A673 (cell line): Measurements from ENCODE around the gene ISY1. TPM values are rescaled to one million over a fixed set of nuclear protein-coding genes. Genes with fewer than 3 reads are reported as not detected.
"Not testable (repeated sequence)": the region's sequence is repeated elsewhere in the genome, so short reads cannot be mapped to it uniquely, and the experiment has no call there.

Experiments
- BruUV-seq: library from RNA; stranded (reverse); fragments of 400-500 nt; replicated peaks from 2 replicates; lab custom pipeline; 2021; lab: Mats Ljungman, UMichigan
- CTCF ChIA-PET: fragments of 300-600 bp; sonication (Branson Sonifier 250); formaldehyde crosslinking; loops from one replicate; lab custom pipeline; 2022; ENCODE audit warnings: antibody characterized with exemption; lab: Charles Lee
- POLR2A ChIA-PET: fragments of 300-600 bp; sonication (Branson Sonifier 250); formaldehyde crosslinking; loops from one replicate; lab custom pipeline; 2022; ENCODE audit warnings: antibody characterized with exemption; ENCODE audit not compliant: low non-redundant PET; lab: Charles Lee
- DNase-seq: peaks from one replicate; pipeline ENCODE4 v3.0.0-alpha.2; 2015; ENCODE audit warnings: low spot score
- H3K27ac ChIP-seq: fragments of 200-600 bp; sonication (generic); 2 replicates; pipeline ENCODE4 v1.5.1; 2016; ENCODE audit warnings: mixed run types, low read depth, mild to moderate bottlenecking, mixed read lengths, antibody characterized with exemption, low read length; ENCODE audit not compliant: poor library complexity, severe bottlenecking
- H3K27me3 ChIP-seq: fragments of 200-600 bp; sonication (generic); replicated peaks from 2 replicates; pipeline ENCODE4 v1.6.1; 2017; ENCODE audit warnings: mixed run types, low read depth, mild to moderate bottlenecking, mixed read lengths, antibody characterized with exemption, low read length; ENCODE audit not compliant: insufficient read depth, poor library complexity
- H3K36me3 ChIP-seq: fragments of 200-600 bp; sonication (generic); 2 replicates; pipeline ENCODE4 v1.6.1; 2016; ENCODE audit warnings: mixed run types, mild to moderate bottlenecking, mixed read lengths, antibody characterized with exemption, low read length; ENCODE audit not compliant: insufficient read depth, poor library complexity, severe bottlenecking
- H3K4me1 ChIP-seq: fragments of 200-600 bp; sonication (generic); 2 replicates; pipeline ENCODE4 v1.6.1; 2017; ENCODE audit warnings: mixed run types, mild to moderate bottlenecking, mixed read lengths, antibody characterized with exemption, low read length; ENCODE audit not compliant: insufficient read depth, poor library complexity, severe bottlenecking
- H3K4me3 ChIP-seq: fragments of 200-600 bp; sonication (generic); 2 replicates; pipeline ENCODE4 v1.5.1; 2016; ENCODE audit warnings: low read depth, mixed run types, mild to moderate bottlenecking, mixed read lengths, low read length; ENCODE audit not compliant: poor library complexity, severe bottlenecking
- H3K9me3 ChIP-seq: fragments of 200-600 bp; sonication (generic); 2 replicates; pipeline ENCODE4 v1.6.1; 2016; ENCODE audit warnings: mixed run types, low read depth, mild to moderate bottlenecking, mixed read lengths, antibody characterized with exemption, low read length; ENCODE audit not compliant: poor library complexity, severe bottlenecking
- EZH2 ChIP-seq: fragments of 200-600 bp; sonication (generic); IDR thresholded peaks from 2 replicates; pipeline ENCODE4 v1.6.1; 2017; ENCODE audit warnings: borderline replicate concordance, low read depth, mild to moderate bottlenecking, mixed read lengths, antibody characterized with exemption, low read length; ENCODE audit not compliant: poor library complexity, severe bottlenecking
- intact Hi-C: fragments of 100-400 bp; cut with micrococcal nuclease; formaldehyde crosslinking; loops from one replicate; pipeline ENCODE4 v1.10.0; 2022; ENCODE audit not compliant: unreplicated experiment
- total RNA-seq: library from RNA; stranded (reverse); gene quantifications from 2 replicates; pipeline ENCODE4 v1.2.3, GENCODE V29; 2021
- TF ChIP-seq, protein P1 (sequence below): fragments of 300-800, 200-600 bp; sonication (generic); conservative IDR thresholded peaks from 2 replicates; pipeline ENCODE4 v1.5.1; 2017; ENCODE audit warnings: low read depth, mild to moderate bottlenecking, antibody characterized with exemption, low read length, moderate library complexity, mixed read lengths

The ISY1 gene
- total RNA-seq, 1 experiment from 2014 or later = 46.2 TPM

DNA sequence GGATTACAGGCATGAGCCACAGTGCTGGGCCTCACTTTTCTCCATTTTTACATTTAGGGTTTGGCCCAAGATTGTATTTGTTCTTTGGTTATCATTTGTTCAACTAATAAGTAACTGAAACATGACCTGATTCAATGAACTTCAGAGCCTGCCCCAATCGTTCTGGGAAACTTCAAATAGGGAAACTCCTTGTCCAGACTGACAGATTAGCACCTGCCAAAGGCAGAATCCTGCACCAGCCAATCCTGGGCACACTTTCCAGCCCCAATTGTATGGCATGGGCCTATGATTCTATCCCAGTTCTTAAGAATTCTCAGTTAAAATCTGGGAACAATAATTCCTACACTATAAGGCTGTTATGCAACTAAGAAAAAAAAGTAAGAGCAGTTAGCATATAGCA lies 21.0 kb downstream of the ISY1 start:
- intact Hi-C loops = no loop called here
- H3K9me3 ChIP-seq = no peaks in the 10 kb centered on the region
- no peak overlapping the region for H3K4me3 ChIP-seq
- no peaks in the 10 kb centered on the region for H3K4me1 ChIP-seq
- peaks cover 15% of the 10 kb centered on the region for H3K36me3 ChIP-seq
- no peaks in the 10 kb centered on the region for H3K27me3 ChIP-seq
- ChIA-PET CTCF (no interaction called here), POLR2A (no interaction called here)
- DNase-seq = no peak
- H3K27ac ChIP-seq = no peak overlapping the region
- TF ChIP-seq, protein P1, sequence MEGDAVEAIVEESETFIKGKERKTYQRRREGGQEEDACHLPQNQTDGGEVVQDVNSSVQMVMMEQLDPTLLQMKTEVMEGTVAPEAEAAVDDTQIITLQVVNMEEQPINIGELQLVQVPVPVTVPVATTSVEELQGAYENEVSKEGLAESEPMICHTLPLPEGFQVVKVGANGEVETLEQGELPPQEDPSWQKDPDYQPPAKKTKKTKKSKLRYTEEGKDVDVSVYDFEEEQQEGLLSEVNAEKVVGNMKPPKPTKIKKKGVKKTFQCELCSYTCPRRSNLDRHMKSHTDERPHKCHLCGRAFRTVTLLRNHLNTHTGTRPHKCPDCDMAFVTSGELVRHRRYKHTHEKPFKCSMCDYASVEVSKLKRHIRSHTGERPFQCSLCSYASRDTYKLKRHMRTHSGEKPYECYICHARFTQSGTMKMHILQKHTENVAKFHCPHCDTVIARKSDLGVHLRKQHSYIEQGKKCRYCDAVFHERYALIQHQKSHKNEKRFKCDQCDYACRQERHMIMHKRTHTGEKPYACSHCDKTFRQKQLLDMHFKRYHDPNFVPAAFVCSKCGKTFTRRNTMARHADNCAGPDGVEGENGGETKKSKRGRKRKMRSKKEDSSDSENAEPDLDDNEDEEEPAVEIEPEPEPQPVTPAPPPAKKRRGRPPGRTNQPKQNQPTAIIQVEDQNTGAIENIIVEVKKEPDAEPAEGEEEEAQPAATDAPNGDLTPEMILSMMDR = no peak
- no peak for TF ChIP-seq EZH2
- no TSS peak for BruUV-seq

DNA sequence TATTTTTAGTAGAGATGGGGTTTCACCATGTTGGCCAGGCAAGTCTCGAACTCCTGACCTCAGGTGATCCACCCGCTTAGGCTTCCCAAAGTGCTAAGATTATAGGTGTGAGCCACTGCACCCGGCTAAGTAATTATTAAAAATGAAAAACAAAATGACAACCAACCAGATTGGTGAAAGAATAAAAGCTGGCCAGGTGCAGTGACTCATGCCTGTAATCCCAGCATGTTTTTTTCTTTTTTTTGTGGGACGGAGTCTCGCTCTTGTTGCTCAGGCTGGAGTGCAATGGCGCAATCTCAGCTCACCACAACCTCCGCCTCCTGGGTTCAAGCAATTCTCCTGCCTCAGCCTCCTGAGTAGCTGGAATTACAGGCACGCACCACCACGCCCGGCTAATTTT lies 24.6 kb downstream of the ISY1 start:
- H3K36me3 ChIP-seq = peaks cover 43% of the 10 kb centered on the region
- H3K4me1 ChIP-seq, H3K4me3 ChIP-seq, H3K9me3 ChIP-seq, intact Hi-C loops, DNase-seq, H3K27ac ChIP-seq, H3K27me3 ChIP-seq, BruUV-seq: not testable (repeated sequence)
- POLR2A ChIA-PET = interaction anchor here (0.6 to 0.7 kb wide), 2 partner anchors 52 to 125 kb away, joined by 3 read pairs; no protein-coding TSS in a partner anchor
- CTCF ChIA-PET = interaction anchor here (0.7 kb wide), 1 partner anchor 25 kb away, joined by 5 read pairs; no protein-coding TSS in a partner anchor

DNA sequence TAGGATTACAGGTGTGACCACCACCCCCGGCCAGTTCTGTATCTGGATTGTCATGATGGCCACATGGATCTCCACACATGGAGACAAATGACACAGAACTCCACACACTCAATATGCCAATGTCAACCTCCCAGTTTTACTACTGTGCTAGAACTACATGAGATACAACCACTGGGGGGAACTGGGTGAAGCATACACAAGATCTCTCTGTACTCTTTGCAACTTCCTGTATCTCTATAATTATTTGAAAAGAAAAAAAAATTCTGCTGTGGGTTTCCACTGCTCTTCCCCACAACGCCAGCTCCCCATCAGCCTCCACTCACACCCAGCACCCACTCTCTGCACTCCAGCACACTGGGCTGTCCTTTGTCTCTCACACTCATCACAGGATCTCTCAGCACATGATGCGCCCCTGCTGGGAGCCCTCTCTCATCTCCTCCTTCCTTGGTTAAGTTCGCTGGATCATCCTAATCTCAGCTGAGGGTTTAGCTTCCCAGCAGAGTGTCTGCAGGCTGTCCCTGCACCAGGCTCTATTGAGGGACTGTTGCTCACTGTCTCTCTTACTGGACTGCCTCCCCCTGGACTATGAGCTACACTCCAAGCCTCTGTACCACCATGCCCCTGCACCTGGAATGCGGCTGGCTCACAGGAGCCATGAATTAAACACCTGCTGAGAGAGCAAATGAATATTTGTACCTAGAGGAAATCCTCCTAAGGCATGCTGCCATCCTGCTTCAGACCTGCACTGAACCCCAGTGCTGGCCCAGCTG lies 28.6 kb downstream of the ISY1 start:
- POLR2A ChIA-PET = no interaction called here
- Histone ChIP-seq H3K36me3 (peaks cover 52% of the 10 kb centered on the region), H3K27ac (no peak overlapping the region), H3K27me3 (no peaks in the 10 kb centered on the region), H3K4me1 (no peaks in the 10 kb centered on the region), H3K4me3 (no peak overlapping the region), H3K9me3 (no peaks in the 10 kb centered on the region)
- DNase-seq = no peak
- BruUV-seq = no TSS peak
- intact Hi-C loops = no loop called here
- no peak for TF ChIP-seq EZH2
- TF ChIP-seq, protein P1 = no peak
- CTCF ChIA-PET = interaction anchor here (0.9 kb wide), 1 partner anchor 162 kb away, joined by 5 read pairs; no protein-coding TSS in a partner anchor
